Left forelimb (tissue), 1 donor: ENCODE measurements around the gene HPSE.

Source experiments
- DNase-seq: peaks from one replicate; pipeline ENCODE4 v3.0.0-alpha.2; 2018; ENCODE audit warnings: low spot score

HPSE gene

DNA sequence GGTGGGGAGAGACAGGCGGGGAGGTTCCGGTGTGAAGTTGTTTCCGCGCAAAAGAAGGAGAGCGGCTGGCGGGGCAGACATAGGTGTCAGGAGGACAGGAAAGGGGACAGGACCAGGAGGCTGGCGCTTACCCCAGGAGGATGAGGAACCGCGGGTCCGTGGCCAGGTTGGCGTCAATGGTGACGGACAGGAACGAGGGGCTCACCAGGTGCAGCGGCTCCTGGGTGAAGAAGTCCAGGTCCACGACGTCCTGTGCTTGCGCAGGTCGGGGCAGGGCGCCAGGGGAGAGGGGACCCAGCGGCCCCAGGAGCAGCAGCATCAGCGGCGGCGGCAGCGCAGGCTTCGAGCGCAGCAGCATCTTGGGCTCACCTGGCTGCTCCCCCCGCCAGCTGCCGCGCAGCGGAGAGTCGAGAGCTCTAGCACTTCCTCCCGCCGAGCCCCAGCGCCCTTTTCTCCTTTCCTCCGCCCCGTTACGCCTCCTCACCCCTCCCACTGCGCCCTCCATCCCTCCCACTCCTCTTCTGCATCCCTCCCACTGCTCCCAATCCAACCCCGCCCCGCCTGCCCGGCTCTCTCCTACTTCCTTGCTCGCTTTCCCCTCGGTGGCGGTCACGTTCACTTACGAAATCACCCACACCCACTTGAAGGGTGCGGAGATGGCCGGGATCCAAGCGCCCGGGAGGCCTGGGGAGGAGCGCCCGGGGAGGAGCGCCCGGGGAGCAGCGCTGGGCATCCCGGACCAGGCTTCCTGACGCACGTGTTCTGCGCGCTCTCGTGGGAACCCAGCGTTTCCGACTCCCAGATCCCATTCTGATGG, at the start of gene HPSE:
TSS of gene HPSE (minus strand) at position 424 of the 817 bp plus-strand sequence. CDS start at position 358, 66 bp downstream.
- DNase-seq, result peak; percentile 74

DNA sequence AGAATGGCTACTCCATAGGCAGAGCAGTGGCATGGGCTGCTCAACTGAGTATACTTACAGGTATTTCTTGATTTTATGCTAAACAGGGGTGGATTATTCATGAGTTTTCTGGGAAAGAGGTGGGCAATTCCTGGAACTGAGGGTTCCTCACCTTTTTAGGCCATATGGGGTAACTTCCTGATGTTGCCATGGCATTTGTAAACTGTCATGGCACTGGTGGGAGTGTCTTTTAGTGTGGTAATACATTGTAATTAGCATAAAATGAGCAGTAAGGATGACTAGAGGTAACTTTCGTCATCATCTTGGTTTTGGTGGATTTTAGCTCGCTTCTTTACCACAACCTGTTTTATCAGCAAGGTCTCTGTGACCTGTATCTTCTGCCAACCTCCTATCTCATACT, 48.2 kb upstream of the HPSE start:
- no peak for DNase-seq

GRCh38 chr4:83381173-83381572, 46.5 kb upstream of the HPSE start:
- no peak for DNase-seq

DNA sequence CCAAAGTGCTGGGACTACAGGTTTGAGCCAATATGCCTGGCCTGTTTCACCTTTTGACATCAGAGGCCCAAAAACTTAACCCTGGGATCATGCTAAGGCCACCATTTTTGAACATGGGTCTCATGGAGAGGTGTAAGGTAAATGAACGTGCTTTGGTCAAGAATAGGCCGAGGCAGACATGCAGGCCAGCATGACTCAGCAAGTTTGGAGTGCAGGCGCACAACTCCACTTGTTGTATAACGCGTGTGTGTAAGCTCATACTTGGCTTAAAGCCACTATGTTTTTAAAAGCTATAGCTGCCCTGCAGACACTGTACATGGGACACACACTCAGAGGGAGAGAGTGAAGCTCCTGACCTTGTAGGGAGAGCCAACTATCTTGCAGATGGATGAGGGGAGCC, 43.8 kb upstream of the HPSE start:
- no peak for DNase-seq

DNA sequence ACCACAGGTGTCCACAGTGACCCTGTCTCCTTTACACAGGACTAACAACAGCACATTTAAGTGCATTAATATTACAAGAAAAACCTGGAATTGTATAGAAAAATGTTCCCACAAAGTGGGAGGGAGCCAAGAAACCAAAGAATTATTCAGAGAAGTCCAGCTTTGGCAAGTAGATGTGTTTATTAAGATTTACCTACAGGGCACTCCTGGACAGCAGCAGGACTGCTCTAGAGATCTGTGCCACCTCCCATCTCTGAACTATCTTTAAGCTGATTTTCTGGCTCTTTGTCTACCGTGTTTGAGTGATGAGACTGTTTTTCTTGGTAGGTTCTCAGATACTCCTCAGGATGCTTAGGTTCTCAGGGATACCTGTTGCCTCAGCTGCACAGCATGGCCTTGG, 38.3 kb upstream of the HPSE start:
- no peak for DNase-seq

DNA sequence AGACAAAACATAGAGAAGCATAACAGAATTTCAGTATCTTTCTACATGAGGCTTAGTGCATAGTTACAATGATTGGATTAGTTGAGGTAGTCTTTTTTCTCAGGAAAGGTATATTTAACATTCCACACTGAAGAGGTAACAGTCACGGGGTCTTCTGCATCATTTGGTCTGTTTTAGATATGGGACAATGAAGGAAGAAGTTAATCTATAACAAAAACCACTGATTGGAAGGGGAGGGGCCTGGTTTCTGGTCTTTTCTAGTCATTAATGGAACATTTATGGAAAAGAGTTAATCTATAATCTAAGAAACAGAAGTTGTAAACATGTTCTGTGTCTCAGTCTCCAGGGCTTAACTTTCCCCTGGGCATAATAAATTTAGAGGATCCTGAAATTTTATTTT, 37.3 kb upstream of the HPSE start:
- DNase-seq, result no peak

DNA sequence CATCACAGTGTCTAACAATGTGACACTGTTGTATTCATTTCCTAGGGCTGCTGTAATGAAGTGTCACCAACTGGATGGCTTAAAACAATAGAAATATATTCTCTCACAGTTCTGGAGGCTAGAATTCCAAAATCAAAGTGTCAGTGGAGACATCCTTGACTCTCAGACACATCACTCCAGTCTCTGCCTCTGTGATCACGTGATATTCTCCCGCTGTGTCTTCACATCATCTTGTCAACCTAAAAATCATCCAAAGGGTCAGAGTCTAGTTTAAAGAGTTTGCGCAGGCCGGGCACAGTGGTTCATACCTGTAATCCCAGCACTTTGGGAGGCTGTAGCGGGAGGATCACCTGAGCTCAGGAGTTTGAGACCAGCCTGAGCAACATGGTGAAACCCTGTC, 36.6 kb upstream of the HPSE start:
- no peak for DNase-seq

DNA sequence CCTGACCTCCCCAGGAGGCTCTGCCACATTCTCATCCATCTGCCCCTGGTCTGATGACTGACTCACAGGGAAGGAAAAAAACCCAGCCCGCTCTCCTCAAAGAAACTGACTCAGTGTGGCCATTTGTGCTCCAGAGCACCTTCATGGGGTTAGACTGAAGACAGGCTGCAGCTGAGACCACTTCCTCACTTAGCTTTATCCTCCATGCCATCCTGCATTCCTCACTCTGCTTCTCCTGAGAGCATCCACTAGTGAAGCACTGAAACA, 35.9 kb upstream of the HPSE start:
- no peak for DNase-seq

DNA sequence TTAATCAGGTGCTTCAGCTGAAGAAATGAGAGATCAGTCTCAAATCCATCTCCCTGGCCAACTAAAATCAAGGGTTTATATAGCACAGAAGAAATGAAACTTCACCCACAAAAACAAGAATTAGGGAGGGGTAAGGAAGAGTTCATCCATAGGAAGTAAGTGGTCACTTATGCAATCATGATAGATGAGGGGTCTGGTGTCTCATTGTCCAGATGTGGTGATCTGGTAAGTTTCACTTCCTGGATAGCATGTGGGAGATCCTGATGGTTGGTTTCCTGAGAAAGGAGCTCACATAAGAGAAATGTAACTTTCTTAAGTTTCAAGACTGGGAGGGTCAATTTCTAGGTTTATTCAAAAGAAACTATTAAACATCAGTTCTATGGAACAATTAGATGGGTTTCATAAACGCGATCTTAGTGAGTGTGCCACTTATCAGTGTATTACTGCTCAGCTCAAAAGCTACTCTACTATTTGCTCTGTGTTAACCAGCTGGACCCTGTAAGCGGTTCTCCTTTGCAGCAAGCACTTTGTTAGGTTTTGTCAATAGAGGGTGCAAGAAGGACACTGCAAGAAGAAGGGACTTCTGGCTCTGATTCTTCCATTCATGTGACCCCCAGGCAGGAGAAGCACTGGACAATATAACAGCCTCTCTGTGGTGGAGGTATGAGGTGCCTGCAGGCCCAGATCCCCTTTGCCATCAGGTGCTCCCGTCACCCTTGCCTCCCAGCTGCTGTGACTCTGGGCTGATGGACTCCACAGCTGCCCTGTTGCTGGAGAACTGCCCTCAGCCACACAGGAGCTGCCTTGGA, 35.4 kb upstream of the HPSE start:
- DNase-seq, result no peak

DNA sequence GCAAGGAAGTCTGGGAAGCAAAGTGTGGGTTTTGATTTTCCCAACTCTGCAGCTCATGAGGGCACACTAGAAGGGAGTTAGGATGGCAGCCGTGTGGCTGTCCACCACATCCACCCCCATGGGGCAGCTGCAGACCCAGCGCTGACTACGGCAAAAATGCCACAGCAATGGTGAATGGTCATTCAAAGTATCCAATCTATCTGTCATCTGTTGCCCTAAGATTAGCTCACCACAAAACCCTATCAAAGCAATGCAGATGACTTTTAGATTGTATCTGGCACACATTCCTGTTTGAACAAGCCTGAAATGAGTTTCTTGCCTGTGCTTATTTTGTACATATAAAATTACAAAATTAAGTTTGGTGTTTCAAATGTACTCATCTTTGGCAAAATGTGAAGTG, 29.7 kb upstream of the HPSE start:
- no peak for DNase-seq

DNA sequence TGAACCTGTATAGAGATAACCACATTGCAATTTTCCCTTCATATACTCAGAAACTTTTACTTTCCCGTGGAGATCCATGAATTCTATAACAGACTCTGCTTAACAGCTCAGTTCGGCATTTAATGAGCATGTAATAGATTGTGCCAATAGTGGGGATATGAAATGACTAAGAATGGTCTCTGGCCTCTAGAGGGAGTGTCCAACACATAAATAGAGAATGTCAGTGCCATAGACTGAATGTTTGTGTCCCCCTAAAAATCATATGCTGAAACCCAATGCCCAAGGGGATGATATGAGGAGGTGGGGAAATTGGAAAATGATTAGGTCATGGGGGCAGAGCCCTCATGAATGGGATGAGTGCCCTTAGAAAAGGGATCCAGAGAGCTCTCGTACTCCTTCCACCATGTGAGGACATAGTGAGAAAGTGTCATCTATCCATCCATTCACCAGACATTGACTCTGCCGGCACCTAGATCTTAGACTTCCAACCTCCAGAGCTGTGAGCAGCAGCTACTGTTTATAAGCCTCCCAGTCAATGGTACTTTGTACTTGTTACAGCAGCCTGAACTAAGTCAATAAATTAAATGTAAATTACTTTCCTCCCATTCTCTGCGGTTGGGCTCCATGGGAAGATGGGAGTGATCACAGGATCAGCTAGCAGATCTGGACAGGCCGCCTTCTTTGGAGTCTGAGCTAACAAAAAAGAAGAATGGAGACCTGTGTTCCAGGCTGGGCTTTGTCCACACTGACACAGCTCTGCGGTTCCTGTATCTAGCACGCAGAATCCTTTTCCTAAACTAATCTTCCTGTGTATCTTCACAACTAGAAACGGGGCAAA, 28.1 kb upstream of the HPSE start:
- no peak for DNase-seq

- DNase-seq, result no peak
Observed at GRCh38 chr4:83361416-83362103, 26.9 kb upstream of the HPSE start.

- DNase-seq, result no peak
Observed at GRCh38 chr4:83360018-83360417, 25.4 kb upstream of the HPSE start.

DNA sequence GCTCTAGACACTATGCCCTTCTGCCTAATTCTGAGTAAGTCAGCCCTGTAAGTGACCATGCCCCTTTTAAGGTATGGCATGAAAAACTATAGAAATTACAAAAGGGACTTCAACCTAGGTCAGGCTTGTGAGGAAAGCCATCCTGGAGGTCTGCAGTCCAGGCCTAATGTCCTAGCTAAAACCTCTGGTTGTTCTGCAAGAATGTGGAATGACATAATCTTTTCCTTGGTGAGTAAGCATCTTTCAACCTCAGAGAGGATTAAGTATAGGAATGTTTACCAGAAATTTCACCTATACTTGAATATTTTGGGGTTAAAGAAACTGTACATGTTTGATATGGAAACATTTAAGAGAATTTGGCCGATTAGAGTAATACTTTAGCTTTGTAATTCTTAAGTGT, 23.8 kb upstream of the HPSE start:
- DNase-seq, result no peak

DNA sequence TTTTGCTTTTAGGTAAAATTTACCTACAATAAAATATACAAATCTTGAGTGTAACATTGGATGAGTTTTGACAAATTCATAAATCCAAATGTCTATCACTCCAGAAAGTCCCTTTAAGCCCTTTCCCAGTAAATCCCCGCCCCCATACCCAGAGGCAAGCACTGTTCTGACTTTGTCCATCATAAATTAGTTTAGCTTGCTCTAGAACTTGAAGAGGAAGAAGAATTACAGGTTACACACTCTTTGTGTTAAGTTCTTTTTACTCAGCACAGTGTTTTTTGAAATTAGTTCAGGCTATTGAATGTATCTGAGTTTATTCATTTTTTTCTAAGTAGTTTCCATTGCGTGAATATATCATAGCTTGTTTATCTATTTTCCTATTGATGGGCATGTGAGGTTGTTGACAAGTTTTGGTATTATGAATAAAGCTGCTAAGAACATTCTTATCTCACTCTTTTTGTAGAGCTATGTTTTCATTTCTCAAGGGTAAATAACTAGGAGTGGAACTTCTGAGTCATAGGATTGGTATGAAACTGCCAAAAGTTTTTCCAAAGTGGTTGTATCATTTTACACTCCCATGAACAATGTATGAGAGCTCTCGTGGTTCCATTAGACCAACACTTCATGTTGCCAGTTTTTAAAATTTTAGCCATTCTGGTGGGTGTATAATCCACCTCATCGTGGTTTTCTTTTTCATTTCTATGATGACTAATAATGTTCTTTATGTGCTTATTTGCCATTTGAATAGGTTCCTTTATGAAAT, 22.4 kb upstream of the HPSE start:
- no peak for DNase-seq

- no peak for DNase-seq
Observed at GRCh38 chr4:83353516-83353915, 18.9 kb upstream of the HPSE start.

DNA sequence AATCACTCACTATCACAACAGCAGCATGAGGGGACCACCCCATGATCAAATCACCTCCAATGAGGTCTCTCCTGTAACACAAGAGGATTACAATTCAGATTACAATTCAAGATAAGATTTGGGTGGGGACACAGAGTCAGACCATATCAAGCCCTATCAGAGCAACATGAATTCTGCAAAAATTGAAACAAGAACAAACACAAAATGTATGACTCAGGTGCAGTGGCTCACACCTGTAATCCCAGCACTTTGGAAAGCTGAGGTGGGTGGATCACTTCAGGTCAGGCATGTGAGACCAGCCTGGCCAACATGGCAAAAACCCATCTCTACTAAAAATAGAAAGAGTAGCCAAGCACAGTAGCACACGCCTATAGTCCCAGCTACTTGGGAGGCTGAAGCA, 13.4 kb upstream of the HPSE start:
- DNase-seq, result no peak

DNA sequence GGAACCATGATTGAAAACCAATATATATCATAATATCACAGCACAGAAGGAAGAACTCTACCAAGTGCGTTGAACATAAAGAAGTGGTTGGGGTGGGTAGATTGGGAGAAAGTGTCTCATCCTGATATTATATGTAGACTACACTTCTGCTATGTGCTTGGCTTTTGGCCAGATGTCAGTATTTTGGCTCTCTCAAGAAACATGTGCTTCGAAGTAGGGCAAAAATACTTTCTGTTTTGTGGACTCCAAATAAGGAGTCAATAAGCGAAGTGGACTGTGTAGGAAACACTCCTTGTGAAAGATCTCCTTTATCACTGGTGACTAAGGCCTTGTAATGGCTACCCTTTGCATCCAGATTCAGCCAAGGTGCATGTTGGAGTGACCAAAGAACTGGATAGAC, 7.8 kb upstream of the HPSE start:
- DNase-seq, result no peak

- DNase-seq, result no peak
Observed at GRCh38 chr4:83340692-83341343, 6.2 kb upstream of the HPSE start.

DNA sequence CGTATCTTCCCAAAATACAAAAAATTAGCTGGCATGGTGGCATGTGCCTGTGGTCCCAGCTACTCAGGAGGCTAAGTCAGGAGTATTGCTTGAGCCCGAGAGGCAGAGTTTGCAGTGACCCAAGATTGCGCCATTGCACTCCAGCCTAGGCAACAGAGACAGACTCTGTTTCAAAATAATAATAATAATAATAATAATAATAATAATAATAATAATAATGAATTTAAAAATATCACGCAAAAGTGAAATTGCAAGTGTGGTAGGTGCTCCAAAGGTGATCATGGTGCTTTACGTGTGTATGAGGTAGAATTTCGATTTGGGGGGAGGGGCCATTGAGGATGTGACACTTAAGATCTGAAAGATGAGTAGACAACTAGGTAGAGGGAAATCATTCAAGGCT, 4.9 kb upstream of the HPSE start:
- no peak for DNase-seq

GRCh38 chr4:83335701-83336100, 1.1 kb upstream of the HPSE start:
- DNase-seq, result no peak
